ENCODE data around the gene CREB3L2. TPM values are rescaled to one million over a fixed set of nuclear protein-coding genes. Genes with fewer than 3 reads are reported as not detected.

Gene CREB3L2
- total and polyA plus RNA-seq, 12 donors = 11.4 to 169 (median 63.1) TPM

DNA sequence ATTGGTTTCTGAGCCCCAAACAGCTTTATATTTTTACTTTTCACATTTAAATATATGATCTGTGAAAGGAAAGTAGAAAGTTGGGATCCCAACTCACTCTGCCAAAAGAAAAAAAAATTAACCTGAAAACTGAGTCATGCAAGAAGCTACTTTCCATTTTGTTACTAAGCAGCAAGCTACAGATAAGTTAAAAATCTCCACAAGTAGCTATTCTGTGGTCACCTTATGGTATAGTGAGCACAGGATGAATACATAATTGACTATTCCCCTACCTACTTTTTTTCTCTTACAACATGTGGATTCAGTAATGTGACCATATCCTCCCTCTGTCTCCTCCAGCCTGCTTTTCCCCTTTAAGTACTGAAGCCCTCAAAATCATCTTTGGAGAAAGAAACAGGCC lies 30.3 kb upstream of the CREB3L2 start:
- peaks cover 4 to 7% of the 10 kb centered on the region in 2 donors for H3K4me1 ChIP-seq (replicated peaks in 1 of 2)
- no peak for DNase-seq
- no peak overlapping the region for H3K4me3 ChIP-seq
- intact Hi-C loops (cut with DNase I) = no loop called here
- TF ChIP-seq, protein P1, sequence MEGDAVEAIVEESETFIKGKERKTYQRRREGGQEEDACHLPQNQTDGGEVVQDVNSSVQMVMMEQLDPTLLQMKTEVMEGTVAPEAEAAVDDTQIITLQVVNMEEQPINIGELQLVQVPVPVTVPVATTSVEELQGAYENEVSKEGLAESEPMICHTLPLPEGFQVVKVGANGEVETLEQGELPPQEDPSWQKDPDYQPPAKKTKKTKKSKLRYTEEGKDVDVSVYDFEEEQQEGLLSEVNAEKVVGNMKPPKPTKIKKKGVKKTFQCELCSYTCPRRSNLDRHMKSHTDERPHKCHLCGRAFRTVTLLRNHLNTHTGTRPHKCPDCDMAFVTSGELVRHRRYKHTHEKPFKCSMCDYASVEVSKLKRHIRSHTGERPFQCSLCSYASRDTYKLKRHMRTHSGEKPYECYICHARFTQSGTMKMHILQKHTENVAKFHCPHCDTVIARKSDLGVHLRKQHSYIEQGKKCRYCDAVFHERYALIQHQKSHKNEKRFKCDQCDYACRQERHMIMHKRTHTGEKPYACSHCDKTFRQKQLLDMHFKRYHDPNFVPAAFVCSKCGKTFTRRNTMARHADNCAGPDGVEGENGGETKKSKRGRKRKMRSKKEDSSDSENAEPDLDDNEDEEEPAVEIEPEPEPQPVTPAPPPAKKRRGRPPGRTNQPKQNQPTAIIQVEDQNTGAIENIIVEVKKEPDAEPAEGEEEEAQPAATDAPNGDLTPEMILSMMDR (IDR thresholded peaks at IDR 0.05) = no peak
- H3K9me3 ChIP-seq (replicated peaks in 1 of 3) = no peaks in the 10 kb centered on the region
- no peak overlapping the region for H3K27ac ChIP-seq
- no peaks in the 10 kb centered on the region for H3K36me3 ChIP-seq (replicated peaks in 1 of 2)
- H3K27me3 ChIP-seq = no peaks in the 10 kb centered on the region

DNA sequence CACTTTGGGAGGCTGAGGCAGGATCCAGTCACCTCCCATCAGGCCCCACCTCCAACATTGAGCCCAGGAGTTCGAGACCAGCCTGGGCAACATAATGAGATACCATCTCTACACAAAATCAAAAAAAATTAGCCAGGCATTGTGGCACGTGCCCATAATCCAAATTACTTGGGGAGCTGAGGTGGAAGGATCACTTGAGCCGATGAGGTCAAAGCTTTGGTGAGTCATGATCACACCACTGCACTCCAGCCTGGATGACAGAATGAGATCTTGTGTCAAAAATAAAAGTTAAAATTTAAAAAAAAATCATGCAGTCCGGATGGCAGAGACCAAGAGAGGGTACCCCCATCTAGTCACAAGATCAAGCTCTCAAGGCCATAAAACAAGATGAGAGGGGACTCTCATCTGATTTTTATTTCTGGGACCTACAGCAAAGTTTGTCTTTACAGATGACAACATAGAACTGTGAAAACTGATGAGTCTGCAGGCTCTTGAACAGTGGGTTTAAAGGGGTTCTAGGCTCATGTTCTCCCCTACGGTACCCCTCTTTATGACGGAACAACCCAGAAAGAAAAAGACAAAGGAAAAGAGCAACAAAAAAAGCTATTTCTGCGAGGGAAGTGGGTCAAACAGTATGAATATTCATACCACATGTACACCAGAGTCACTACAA lies 28.9 kb upstream of the CREB3L2 start:
- Histone ChIP-seq H3K27ac (peak overlapping the region in 1 of 5 donors; percentile 14), H3K36me3 (replicated peaks in 1 of 2) (no peaks in the 10 kb centered on the region), H3K4me1 (replicated peaks in 1 of 2) (peaks cover 4 to 7% of the 10 kb centered on the region in 2 donors), H3K4me3 (no peak overlapping the region), H3K9me3 (replicated peaks in 1 of 3) (no peaks in the 10 kb centered on the region), H3K27me3 (no peaks in the 10 kb centered on the region)
- WGBS, 4 donors = 68 to 75% (median 73%) methylated on average over 7 of the region's 7 CpGs
- no peak for TF ChIP-seq POLR2A (IDR thresholded peaks at IDR 0.05)
- TF ChIP-seq, protein P1 (IDR thresholded peaks at IDR 0.05) = no peak
- peak in 6 of 7 donors; percentile 30 to 66 (median 50) for DNase-seq
- intact Hi-C loops (cut with DNase I) = no loop called here

DNA sequence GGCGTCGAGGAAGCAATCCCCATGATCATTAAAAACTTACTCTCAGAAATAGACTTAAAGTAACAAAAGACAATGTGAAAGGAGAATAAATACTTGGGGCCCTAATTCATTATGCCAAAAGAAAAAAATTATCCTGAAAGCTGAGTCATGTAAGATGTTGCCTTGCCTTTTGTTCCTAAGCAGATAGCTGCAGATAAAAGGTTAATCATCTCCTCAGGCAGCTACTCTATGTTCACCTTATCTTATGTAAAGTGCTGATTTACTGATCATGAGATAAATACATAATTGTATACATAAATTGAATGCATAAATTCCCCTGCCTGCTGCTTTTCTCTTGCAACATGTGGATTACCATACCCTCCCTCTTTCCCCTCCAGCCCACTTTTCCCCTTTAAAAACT lies 28.1 kb upstream of the CREB3L2 start:
- DNase-seq = no peak
- WGBS, 4 donors = 74 to 82% (median 80%) methylated on average over 2 of the region's 2 CpGs
- Histone ChIP-seq H3K27me3 (no peaks in the 10 kb centered on the region), H3K27ac (peak overlapping the region in 3 of 5 donors; percentile 14 to 57 (median 17)), H3K4me1 (replicated peaks in 1 of 2) (peaks cover 4 to 7% of the 10 kb centered on the region in 2 donors), H3K9me3 (replicated peaks in 1 of 3) (no peaks in the 10 kb centered on the region), H3K36me3 (replicated peaks in 1 of 2) (no peaks in the 10 kb centered on the region), H3K4me3 (no peak overlapping the region)
- no peak for TF ChIP-seq POLR2A (IDR thresholded peaks at IDR 0.05)
- TF ChIP-seq, protein P1 (IDR thresholded peaks at IDR 0.05) = no peak
- intact Hi-C loops (cut with DNase I) = no loop called here

DNA sequence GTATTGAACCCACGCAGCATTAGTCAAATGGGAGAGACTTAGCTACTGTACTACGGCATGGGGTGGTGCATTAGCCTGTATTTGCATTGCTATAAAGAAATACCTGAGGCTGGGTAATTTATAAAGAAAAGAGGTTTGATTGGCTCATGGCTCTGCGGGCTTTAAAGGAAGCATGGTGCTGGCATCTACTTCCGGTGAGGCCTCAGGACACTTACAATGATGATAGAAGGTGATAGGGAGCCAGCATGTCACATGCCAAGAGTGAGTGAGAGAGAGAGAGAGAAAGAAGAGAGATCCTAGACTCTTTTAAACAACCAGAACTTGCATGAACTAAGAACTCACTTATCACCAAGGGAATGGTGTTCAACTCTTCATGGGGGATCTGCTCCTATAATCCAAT lies 27.2 kb upstream of the CREB3L2 start:
- WGBS, 4 donors = 88 to 96% (median 91%) methylated on average over 4 of the region's 4 CpGs
- Histone ChIP-seq H3K36me3 (replicated peaks in 1 of 2) (no peaks in the 10 kb centered on the region), H3K27me3 (no peaks in the 10 kb centered on the region), H3K4me1 (replicated peaks in 1 of 2) (peaks cover 4 to 7% of the 10 kb centered on the region in 2 donors), H3K9me3 (replicated peaks in 1 of 3) (no peaks in the 10 kb centered on the region), H3K4me3 (no peak overlapping the region), H3K27ac (no peak overlapping the region)
- DNase-seq = no peak
- intact Hi-C loops (cut with DNase I) = no loop called here
- TF ChIP-seq, protein P1 (IDR thresholded peaks at IDR 0.05) = no peak

Measured in adrenal gland (tissue), 12 donors.